Caco-2 (cell line): ENCODE results near the gene DSCAML1. TPM values are rescaled to one million over a fixed set of nuclear protein-coding genes. Genes with fewer than 3 reads are reported as not detected.

Experiments used
- BruUV-seq: library from RNA; stranded (reverse); fragments of 400-500 nt; replicated peaks from 2 replicates; lab custom pipeline; 2021; lab: Mats Ljungman, UMichigan
- CTCF ChIA-PET: fragments of 300-600 bp; sonication (Branson Sonifier 250); formaldehyde crosslinking; loops from one replicate; lab custom pipeline; 2022; ENCODE audit warnings: antibody characterized with exemption; lab: Charles Lee
- POLR2A ChIA-PET: fragments of 300-600 bp; sonication (Branson Sonifier 250); formaldehyde crosslinking; loops from one replicate; lab custom pipeline; 2022; ENCODE audit warnings: antibody characterized with exemption; lab: Charles Lee
- DNase-seq, 2 experiments: peaks; one replicate each; pipeline versions ENCODE4 v3.0.0 to v3.0.0-alpha.2; 2020 to 2022
- H3K27me3 ChIP-seq: replicated peaks from 2 replicates; pipeline ENCODE4 v1.6.0; 2011; ENCODE audit warnings: low read length; ENCODE audit not compliant: control insufficient read depth, insufficient read depth
- H3K36me3 ChIP-seq: 2 replicates; pipeline ENCODE4 v1.5.1; 2011; ENCODE audit warnings: low read length; ENCODE audit not compliant: control insufficient read depth, insufficient read depth
- H3K4me1 ChIP-seq: fragments of 250-450 bp; sonication (Bioruptor Pico); 2 replicates; pipeline ENCODE4 v1.5.1; 2020; ENCODE audit warnings: mild to moderate bottlenecking
- H3K4me3 ChIP-seq: 2 replicates; pipeline ENCODE4 v1.5.1; 2011; ENCODE audit warnings: low read depth, mild to moderate bottlenecking, control low read depth, low read length
- H3K9me3 ChIP-seq: fragments of 250-450 bp; sonication (Bioruptor Pico); 2 replicates; pipeline ENCODE4 v1.5.1; 2020; ENCODE audit warnings: mild to moderate bottlenecking, moderate library complexity
- H3K27ac Mint-ChIP-seq: one replicate; pipeline ENCODE4 v1.8.0; 2022; ENCODE audit warnings: mixed read lengths; ENCODE audit not compliant: unreplicated experiment
- H3K27me3 Mint-ChIP-seq: one replicate; pipeline ENCODE4 v1.8.0; 2022; ENCODE audit warnings: mixed read lengths; ENCODE audit not compliant: insufficient read depth, unreplicated experiment
- H3K36me3 Mint-ChIP-seq: one replicate; pipeline ENCODE4 v1.8.0; 2022; ENCODE audit warnings: mild to moderate bottlenecking, mixed read lengths; ENCODE audit not compliant: insufficient read depth, unreplicated experiment
- H3K4me1 Mint-ChIP-seq: one replicate; pipeline ENCODE4 v1.8.0; 2022; ENCODE audit warnings: low read depth, mixed read lengths; ENCODE audit not compliant: unreplicated experiment
- H3K4me3 Mint-ChIP-seq: one replicate; pipeline ENCODE4 v1.8.0; 2022; ENCODE audit warnings: mild to moderate bottlenecking, moderate library complexity, mixed read lengths; ENCODE audit not compliant: unreplicated experiment
- H3K9me3 Mint-ChIP-seq: one replicate; pipeline ENCODE4 v1.8.0; 2022; ENCODE audit warnings: mixed read lengths; ENCODE audit not compliant: unreplicated experiment
- CTCF ChIP-seq, 2 experiments: fragments of 200-600 bp in 1 of 2; IDR thresholded peaks; 1 replicate in 1 of 2; 2 replicates in 1 of 2; pipeline versions ENCODE4 v1.5.1 to v1.8.0; 2011 to 2022; ENCODE audit warnings: antibody characterized with exemption in 1 of 2, control low read depth in 1 of 2, inconsistent platforms in 1 of 2, low read depth in 1 of 2, low read length in 1 of 2, mild to moderate bottlenecking in 1 of 2, moderate library complexity in 1 of 2; ENCODE audit not compliant: insufficient read depth in 1 of 2, severe bottlenecking in 1 of 2, unreplicated experiment in 1 of 2
- intact Hi-C: fragments of 100-400 bp; cut with micrococcal nuclease; formaldehyde crosslinking; loops from one replicate; pipeline ENCODE4 v1.10.0; 2022; ENCODE audit not compliant: unreplicated experiment
- total RNA-seq: library from RNA; stranded (reverse); gene quantifications from 2 replicates; pipeline ENCODE4 v1.2.3, GENCODE V29; 2022

Gene DSCAML1
- total RNA-seq, 1 experiment from 2014 or later: not detected

GRCh38 chr11:117413616-117414015 lies 383.4 kb downstream of the DSCAML1 start:
- DNase-seq: peak in 1 of 2 experiments; percentile 25
- no peak overlapping the region for H3K4me3 Mint-ChIP-seq
- no TSS peak for BruUV-seq
- Histone ChIP-seq H3K4me1 (peaks cover 8% of the 10 kb centered on the region), H3K36me3 (no peaks in the 10 kb centered on the region), H3K9me3 (no peaks in the 10 kb centered on the region), H3K27me3 (no peaks in the 10 kb centered on the region), H3K4me3 (no peak overlapping the region)
- no peaks in the 10 kb centered on the region for H3K27me3 Mint-ChIP-seq
- H3K4me1 Mint-ChIP-seq: peaks cover 2% of the 10 kb centered on the region
- no peaks in the 10 kb centered on the region for H3K9me3 Mint-ChIP-seq
- intact Hi-C loops: no loop called here
- H3K27ac Mint-ChIP-seq: no peak overlapping the region
- ChIA-PET POLR2A (no interaction called here), CTCF (interaction anchor here (1.6 kb wide), 1 partner anchor 13 kb away, joined by 9 read pairs; no protein-coding TSS in a partner anchor)
- no peaks in the 10 kb centered on the region for H3K36me3 Mint-ChIP-seq
- no peak for TF ChIP-seq CTCF (IDR thresholded peaks at IDR 0.05; ENCODE audit: insufficient read depth in 1 of 2, low read depth in 1 of 2, low read length in 1 of 2, severe bottlenecking in 1 of 2, unreplicated experiment in 1 of 2)

GRCh38 chr11:117412653-117413275 lies 384.3 kb downstream of the DSCAML1 start:
- Histone ChIP-seq H3K4me3 (no peak overlapping the region), H3K4me1 (no peaks in the 10 kb centered on the region; the same call in 1 of the 2 replicates), H3K27me3 (no peaks in the 10 kb centered on the region), H3K9me3 (no peaks in the 10 kb centered on the region), H3K36me3 (no peaks in the 10 kb centered on the region)
- Mint-ChIP-seq H3K27me3 (no peaks in the 10 kb centered on the region), H3K4me1 (no peaks in the 10 kb centered on the region), H3K36me3 (no peaks in the 10 kb centered on the region), H3K9me3 (no peaks in the 10 kb centered on the region), H3K4me3 (no peak overlapping the region), H3K27ac (no peak overlapping the region)
- no TSS peak for BruUV-seq
- no peak for TF ChIP-seq CTCF (IDR thresholded peaks at IDR 0.05; ENCODE audit: insufficient read depth in 1 of 2, low read depth in 1 of 2, low read length in 1 of 2, severe bottlenecking in 1 of 2, unreplicated experiment in 1 of 2)
- POLR2A ChIA-PET: no interaction called here
- intact Hi-C loops: no loop called here
- CTCF ChIA-PET: interaction anchor here (1.6 to 3.1 kb wide), 3 partner anchors 12 to 14 kb away, joined by 7 to 15 read pairs (median 9); no protein-coding TSS in a partner anchor
- DNase-seq: peak in 1 of 2 experiments; percentile 23

- ChIA-PET CTCF (interaction anchor here (1.6 to 3.1 kb wide), 2 partner anchors 12 to 14 kb away, joined by 7 to 15 read pairs; no protein-coding TSS in a partner anchor), POLR2A (no interaction called here)
- Histone ChIP-seq H3K27me3 (no peaks in the 10 kb centered on the region), H3K4me1 (no peaks in the 10 kb centered on the region), H3K4me3 (no peak overlapping the region), H3K36me3 (no peaks in the 10 kb centered on the region), H3K9me3 (no peaks in the 10 kb centered on the region)
- no peak for TF ChIP-seq CTCF (IDR thresholded peaks at IDR 0.05; ENCODE audit: insufficient read depth in 1 of 2, low read depth in 1 of 2, low read length in 1 of 2, severe bottlenecking in 1 of 2, unreplicated experiment in 1 of 2)
- no peaks in the 10 kb centered on the region for H3K36me3 Mint-ChIP-seq
- H3K27ac Mint-ChIP-seq: no peak overlapping the region
- no peak overlapping the region for H3K4me3 Mint-ChIP-seq
- DNase-seq: no peak
- no TSS peak for BruUV-seq
- H3K9me3 Mint-ChIP-seq: no peaks in the 10 kb centered on the region
- no peaks in the 10 kb centered on the region for H3K27me3 Mint-ChIP-seq
- intact Hi-C loops: no loop called here
- no peaks in the 10 kb centered on the region for H3K4me1 Mint-ChIP-seq
Observed at GRCh38 chr11:117412176-117412575, 384.8 kb downstream of the DSCAML1 start.
